HG03520 (cell line): ENCODE data around the gene YIPF4.
"Not testable (repeated sequence)": the region's sequence is repeated elsewhere in the genome, so short reads cannot be mapped to it uniquely, and the experiment has no call there.

ENCODE experiments used
- ATAC-seq: cut with Tn5 transposase; IDR thresholded peaks from one replicate; pipeline ENCODE4 v1.9.1; 2021; ENCODE audit warnings: mild to moderate bottlenecking, moderate library complexity; ENCODE audit not compliant: unreplicated experiment

The YIPF4 gene

DNA sequence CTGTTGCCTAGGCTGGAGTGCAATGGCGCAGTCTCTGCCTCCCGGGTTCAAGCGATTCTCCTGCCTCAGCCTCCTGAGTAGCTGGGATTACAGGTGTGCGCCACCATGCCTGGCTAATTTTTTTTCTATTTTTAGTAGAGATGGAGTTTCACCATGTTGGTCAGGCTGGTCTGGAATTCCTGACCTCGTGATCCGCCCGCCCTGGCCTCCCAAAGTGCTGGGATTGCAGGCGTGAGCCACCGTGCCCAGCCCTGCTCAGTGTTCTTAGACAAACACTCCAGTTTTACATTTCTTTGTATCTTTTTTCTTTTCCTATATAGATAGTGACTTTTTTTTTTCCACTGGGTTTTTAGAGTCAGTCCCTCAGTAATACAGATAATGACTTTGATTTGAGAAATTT is 86.6 kb downstream of the YIPF4 start:
- not testable (repeated sequence) for ATAC-seq

DNA sequence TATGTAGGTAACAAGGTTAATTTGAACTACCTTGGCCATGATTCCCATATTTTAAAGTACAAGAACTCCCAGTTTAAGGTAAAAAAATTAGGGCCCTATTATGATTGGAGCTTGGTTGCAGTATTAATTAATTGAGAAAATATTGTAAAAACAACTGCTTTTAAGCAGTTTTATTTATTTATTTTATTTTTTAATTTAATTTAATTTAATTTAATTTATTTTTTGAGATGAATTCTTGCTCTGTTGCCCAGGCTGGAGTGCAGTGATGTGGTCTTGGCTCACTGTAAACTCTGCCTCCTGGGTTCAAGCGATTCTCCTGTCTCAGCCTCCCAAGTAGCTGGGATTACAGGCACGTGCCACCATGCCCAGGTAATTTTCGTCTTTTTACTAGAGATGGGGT is 88.0 kb downstream of the YIPF4 start:
- not testable (repeated sequence) for ATAC-seq
